ENCODE results near the gene TUSC2. TPM values are rescaled to one million over a fixed set of nuclear protein-coding genes. Genes with fewer than 3 reads are reported as not detected.

Gene TUSC2
- total and polyA plus RNA-seq, 9 of the 15 experiments (the other 6 are each of a cell fraction or from before 2014, with no cell fraction given), result 2.8 to 67.5 (median 25.8) TPM

GRCh38 chr3:50326182-50326541, 1.9 kb downstream of the TUSC2 start:
- ATAC-seq (no peak), DNase-seq (ENCODE audit: extremely low read depth in 1 of 4, low spot score in 3 of 4) (no peak), FAIRE-seq (no peak)
- Histone ChIP-seq H2AFZ (ENCODE audit: low read depth, low read length) (no peak overlapping the region), H3K4me2 (ENCODE audit: insufficient read depth, low read length) (no peak overlapping the region), H3K79me2 (ENCODE audit: control insufficient read depth, insufficient read depth, low read length) (peaks cover 14% of the 10 kb centered on the region), H3K27ac (ENCODE audit: extremely low read depth, low read depth, low read length) (no peak overlapping the region), H3K9me1 (ENCODE audit: control insufficient read depth, insufficient read depth, low read length) (no peaks in the 10 kb centered on the region), H3K36me3 (ENCODE audit: control insufficient read depth, insufficient read depth, low read length) (peaks cover 46% of the 10 kb centered on the region; the same call in 2 of the 3 replicates), H3K9me3 (replicated peaks; ENCODE audit: control insufficient read depth, insufficient read depth, low read depth, low read length) (no peaks in the 10 kb centered on the region), H3K9ac (ENCODE audit: insufficient read depth in 1 of 2, low read depth in 2 of 2, low read length in 2 of 2) (no peak overlapping the region), H3K4me3 (no peak overlapping the region), H3K4me1 (replicated peaks in 1 of 2; ENCODE audit: control insufficient read depth in 2 of 2, insufficient read depth in 2 of 2, low read length in 2 of 2) (peaks cover 16 to 40% of the 10 kb centered on the region in 2 experiments; a peak in 4 of 5 replicates), H3K27me3 (ENCODE audit: control insufficient read depth in 2 of 2, insufficient read depth in 2 of 2, low read length in 2 of 2) (no peaks in the 10 kb centered on the region), H4K20me1 (replicated peaks; ENCODE audit: control insufficient read depth, insufficient read depth, low read length) (0 out of 2 replicates have a peak, but pooled peaks cover 4% of the 10 kb centered on the region)
- intact Hi-C loops (cut with micrococcal nuclease) (no loop called here), in situ Hi-C loops (cut with MboI) (no loop called here)
- POLR2A ChIA-PET, result interaction anchor here (0.6 kb wide), 2 partner anchors 11 to 39 kb away, joined by 3 read pairs; no protein-coding TSS in a partner anchor
- WGBS (ENCODE audit: insufficient coverage, low coverage, missing lambda C conversion rate), result 85% methylated on average over 6 of the region's 8 CpGs
- TF ChIP-seq TEAD4 (IDR thresholded peaks at IDR 0.05; ENCODE audit: low read length), result no peak
- no peak for TF ChIP-seq TEAD4 (CRISPR knock-in tag; IDR thresholded peaks at IDR 0.05; ENCODE audit: borderline replicate concordance)
- no peak for TF ChIP-seq MTA2 (IDR thresholded peaks at IDR 0.05; ENCODE audit: low read depth)
- TF ChIP-seq ARID3A (IDR thresholded peaks at IDR 0.05; ENCODE audit: borderline replicate concordance, low read depth, low read length), result no peak
- no peak for TF ChIP-seq PML (IDR thresholded peaks at IDR 0.05; ENCODE audit: low read length)
- no peak for TF ChIP-seq NFATC3 (IDR thresholded peaks at IDR 0.05)
- TF ChIP-seq NFIC (IDR thresholded peaks at IDR 0.05), result no peak
- CTCF ChIA-PET (ENCODE audit: low intra/inter-chr PET ratio), result no interaction called here
- BruUV-seq (replicated peaks), result no TSS peak
